GM12878 (cell line): ENCODE results near the gene FAM228B. TPM values are rescaled to one million over a fixed set of nuclear protein-coding genes. Genes with fewer than 3 reads are reported as not detected.
A peak's percentile ranks its signal among the peaks of the same experiment; 100 is the strongest.

ENCODE experiments used
- ASH2L ChIP-seq: fragments of 300-600, 200-600 bp; sonication (generic); IDR thresholded peaks from 2 replicates; pipeline ENCODE4 v1.6.1; 2017; ENCODE audit warnings: low read depth, mild to moderate bottlenecking, borderline replicate concordance
- ATF2 ChIP-seq: IDR thresholded peaks from 2 replicates; pipeline ENCODE4 v1.6.1; 2012; ENCODE audit warnings: low read length, inconsistent platforms
- BCL3 ChIP-seq: IDR thresholded peaks from 2 replicates; pipeline ENCODE4 v1.6.1; 2011; ENCODE audit warnings: borderline replicate concordance, low read depth, mild to moderate bottlenecking, moderate library complexity, low read length; ENCODE audit not compliant: insufficient read depth, poor library complexity, severe bottlenecking
- E2F4 ChIP-seq: IDR thresholded peaks from 2 replicates; pipeline ENCODE4 v1.6.1; 2012; ENCODE audit warnings: low read depth, low read length, improper control_type of control experiment
- FOS ChIP-seq: IDR thresholded peaks from 3 replicates; pipeline ENCODE4 v1.6.1; 2011; ENCODE audit warnings: borderline replicate concordance; ENCODE audit not compliant: insufficient read length; ENCODE audit errors: extremely low read depth
- FOXK2 ChIP-seq: fragments of 450-650 bp; IDR thresholded peaks from 2 replicates; pipeline ENCODE4 v1.6.1; 2017; ENCODE audit warnings: mild to moderate bottlenecking, moderate library complexity
- GATAD2B ChIP-seq: fragments of 450-650 bp; conservative IDR thresholded peaks from 2 replicates; pipeline ENCODE4 v1.6.1; 2017; ENCODE audit warnings: low read depth, mild to moderate bottlenecking, moderate library complexity
- IKZF1 ChIP-seq: fragments of 450-650 bp; conservative IDR thresholded peaks from 2 replicates; pipeline ENCODE4 v1.6.1; 2017; ENCODE audit warnings: antibody characterized with exemption, mild to moderate bottlenecking
- KLF5 ChIP-seq: fragments of 450-650 bp; IDR thresholded peaks from 2 replicates; pipeline ENCODE4 v1.6.1; 2014; ENCODE audit warnings: mild to moderate bottlenecking; ENCODE audit not compliant: partially characterized antibody
- MYC ChIP-seq: IDR thresholded peaks from 2 replicates; pipeline ENCODE4 v1.6.1; 2011; ENCODE audit warnings: mild to moderate bottlenecking, low read length, moderate library complexity, inconsistent platforms; ENCODE audit not compliant: insufficient read depth, insufficient replicate concordance, insufficient read length, severe bottlenecking
- NFXL1 ChIP-seq: fragments of 450-650 bp; IDR thresholded peaks from 2 replicates; pipeline ENCODE4 v1.6.1; 2017; ENCODE audit warnings: antibody characterized with exemption, mild to moderate bottlenecking, borderline replicate concordance
- PAX8 ChIP-seq: fragments of 450-650 bp; IDR thresholded peaks from 2 replicates; pipeline ENCODE4 v1.6.1; 2017; ENCODE audit warnings: mild to moderate bottlenecking, moderate library complexity
- POLR2A ChIP-seq: IDR thresholded peaks from 2 replicates; pipeline ENCODE4 v1.6.1; 2011; ENCODE audit warnings: low read depth, mild to moderate bottlenecking, low read length
- RB1 ChIP-seq: fragments of 450-650 bp; formaldehyde crosslinking; IDR thresholded peaks from 2 replicates; pipeline ENCODE4 v1.6.1; 2017; ENCODE audit warnings: mild to moderate bottlenecking, borderline replicate concordance
- RELB ChIP-seq: fragments of 450-650 bp; IDR thresholded peaks from 2 replicates; pipeline ENCODE4 v1.6.1; 2017; ENCODE audit warnings: low read depth, mild to moderate bottlenecking, moderate library complexity
- SMAD1 ChIP-seq: fragments of 450-650 bp; IDR thresholded peaks from 2 replicates; pipeline ENCODE4 v1.6.1; 2018; ENCODE audit warnings: mild to moderate bottlenecking, low read depth; ENCODE audit not compliant: partially characterized antibody
- STAT3 ChIP-seq: IDR thresholded peaks from 2 replicates; pipeline ENCODE4 v1.6.1; 2011; ENCODE audit warnings: low read depth, low read length, improper control_type of control experiment
- SUPT20H ChIP-seq: IDR thresholded peaks from 2 replicates; pipeline ENCODE4 v1.6.1; 2011; ENCODE audit warnings: low read depth, mild to moderate bottlenecking, low read length, moderate library complexity, borderline replicate concordance; ENCODE audit not compliant: control insufficient read depth
- TAF1 ChIP-seq: IDR thresholded peaks from 2 replicates; pipeline ENCODE4 v1.6.1; 2011; ENCODE audit warnings: mild to moderate bottlenecking, low read depth, low read length, borderline replicate concordance
- USF2 ChIP-seq: IDR thresholded peaks from 2 replicates; pipeline ENCODE4 v1.6.1; 2011; ENCODE audit warnings: low read depth, low read length, improper control_type of control experiment, borderline replicate concordance
- WRNIP1 ChIP-seq: IDR thresholded peaks from 2 replicates; pipeline ENCODE4 v1.6.1; 2011; ENCODE audit warnings: low read depth, low read length, improper control_type of control experiment, borderline replicate concordance
- YBX1 ChIP-seq: fragments of 450-650 bp; IDR thresholded peaks from 2 replicates; pipeline ENCODE4 v1.6.1; 2016; ENCODE audit warnings: antibody characterized with exemption
- ZNF24 ChIP-seq: fragments of 450-650 bp; IDR thresholded peaks from 2 replicates; pipeline ENCODE4 v1.6.1; 2017; ENCODE audit warnings: antibody characterized with exemption, mild to moderate bottlenecking
- ZNF622 ChIP-seq: fragments of 450-650 bp; IDR thresholded peaks from 2 replicates; pipeline ENCODE4 v1.6.1; 2017; ENCODE audit warnings: mild to moderate bottlenecking, inconsistent platforms
- ZZZ3 ChIP-seq: IDR thresholded peaks from 2 replicates; pipeline ENCODE4 v1.6.1; 2011; ENCODE audit warnings: low read depth; ENCODE audit not compliant: control insufficient read depth, insufficient read length
- polyA plus RNA-seq, 11 experiments: library from polyadenylated mRNA; depleted of rRNA in 4 of 11; unstranded in 6 of 11; stranded (reverse) in 5 of 11; fragments of >200 nt; fragmentation: Nextera tagmentation in 4 of 11; fragmentation: Illumina TruSeq in 1 of 11; extraction: Ambion mirVana in 4 of 11; extraction: Trizol in 1 of 11; gene quantifications; 1 replicate in 1 of 11; 2 replicates in 10 of 11; pipeline versions ENCODE4 v1.2.1 to v1.2.3, GENCODE V29; 2011 to 2016; ENCODE audit warnings: inconsistent platforms in 2 of 11, missing spikeins in 2 of 11, low read depth in 1 of 11
- total RNA-seq, 4 experiments: library from RNA; depleted of rRNA in 3 of 4; stranded (reverse); fragments of >200 nt in 3 of 4; fragmentation: Illumina TruSeq in 1 of 4; extraction: Trizol in 1 of 4; gene quantifications; 2 replicates each; pipeline versions ENCODE4 v1.2.1 to v1.2.3, GENCODE V29; 2013 to 2021

The FAM228B gene
- total and polyA plus RNA-seq, 10 of the 15 experiments (the other 5 are each of a cell fraction or from before 2014, with no cell fraction given): 3.9 to 11.0 (median 7.5) TPM

- TF ChIP-seq RELB (peak; percentile 15; the same call in 1 of the 2 replicates), FOS (no peak), TAF1 (no peak), SMAD1 (no peak), RB1 (peak; percentile 77; the same call in 1 of the 2 replicates), FOXK2 (no peak), ZNF24 (no peak; the same call in 1 of the 2 replicates), YBX1 (no peak), NFXL1 (no peak), ZNF622 (no peak), GATAD2B (peak; percentile 97), ZZZ3 (no peak), ATF2 (no peak), STAT3 (no peak), E2F4 (no peak), KLF5 (no peak), BCL3 (no peak), PAX8 (no peak), USF2 (no peak), WRNIP1 (no peak), SUPT20H (no peak), MYC (no peak), POLR2A (no peak), IKZF1 (peak; percentile 97), ASH2L (no peak)
These were observed 38.7 kb upstream of the FAM228B start, which contains the start of gene TP53I3 (continued) for GRCh38 chr2:24084386-24085199.
